Caco-2 (cell line): ENCODE results near the gene ANKRD44. TPM values are rescaled to one million over a fixed set of nuclear protein-coding genes. Genes with fewer than 3 reads are reported as not detected.

Experiments
- BruUV-seq: library from RNA; stranded (reverse); fragments of 400-500 nt; replicated peaks from 2 replicates; lab custom pipeline; 2021; lab: Mats Ljungman, UMichigan
- CTCF ChIA-PET: fragments of 300-600 bp; sonication (Branson Sonifier 250); formaldehyde crosslinking; loops from one replicate; lab custom pipeline; 2022; ENCODE audit warnings: antibody characterized with exemption; lab: Charles Lee
- POLR2A ChIA-PET: fragments of 300-600 bp; sonication (Branson Sonifier 250); formaldehyde crosslinking; loops from one replicate; lab custom pipeline; 2022; ENCODE audit warnings: antibody characterized with exemption; lab: Charles Lee
- DNase-seq, 2 experiments: peaks; one replicate each; pipeline versions ENCODE4 v3.0.0 to v3.0.0-alpha.2; 2020 to 2022
- H3K27me3 ChIP-seq: replicated peaks from 2 replicates; pipeline ENCODE4 v1.6.0; 2011; ENCODE audit warnings: low read length; ENCODE audit not compliant: control insufficient read depth, insufficient read depth
- H3K36me3 ChIP-seq: 2 replicates; pipeline ENCODE4 v1.5.1; 2011; ENCODE audit warnings: low read length; ENCODE audit not compliant: control insufficient read depth, insufficient read depth
- H3K4me1 ChIP-seq: fragments of 250-450 bp; sonication (Bioruptor Pico); 2 replicates; pipeline ENCODE4 v1.5.1; 2020; ENCODE audit warnings: mild to moderate bottlenecking
- H3K4me3 ChIP-seq: 2 replicates; pipeline ENCODE4 v1.5.1; 2011; ENCODE audit warnings: low read depth, mild to moderate bottlenecking, control low read depth, low read length
- H3K9me3 ChIP-seq: fragments of 250-450 bp; sonication (Bioruptor Pico); 2 replicates; pipeline ENCODE4 v1.5.1; 2020; ENCODE audit warnings: mild to moderate bottlenecking, moderate library complexity
- H3K27ac Mint-ChIP-seq: one replicate; pipeline ENCODE4 v1.8.0; 2022; ENCODE audit warnings: mixed read lengths; ENCODE audit not compliant: unreplicated experiment
- H3K27me3 Mint-ChIP-seq: one replicate; pipeline ENCODE4 v1.8.0; 2022; ENCODE audit warnings: mixed read lengths; ENCODE audit not compliant: insufficient read depth, unreplicated experiment
- H3K36me3 Mint-ChIP-seq: one replicate; pipeline ENCODE4 v1.8.0; 2022; ENCODE audit warnings: mild to moderate bottlenecking, mixed read lengths; ENCODE audit not compliant: insufficient read depth, unreplicated experiment
- H3K4me1 Mint-ChIP-seq: one replicate; pipeline ENCODE4 v1.8.0; 2022; ENCODE audit warnings: low read depth, mixed read lengths; ENCODE audit not compliant: unreplicated experiment
- H3K4me3 Mint-ChIP-seq: one replicate; pipeline ENCODE4 v1.8.0; 2022; ENCODE audit warnings: mild to moderate bottlenecking, moderate library complexity, mixed read lengths; ENCODE audit not compliant: unreplicated experiment
- H3K9me3 Mint-ChIP-seq: one replicate; pipeline ENCODE4 v1.8.0; 2022; ENCODE audit warnings: mixed read lengths; ENCODE audit not compliant: unreplicated experiment
- intact Hi-C: fragments of 100-400 bp; cut with micrococcal nuclease; formaldehyde crosslinking; loops from one replicate; pipeline ENCODE4 v1.10.0; 2022; ENCODE audit not compliant: unreplicated experiment
- total RNA-seq: library from RNA; stranded (reverse); gene quantifications from 2 replicates; pipeline ENCODE4 v1.2.3, GENCODE V29; 2022
- TF ChIP-seq, protein P1 (sequence below), 2 experiments: fragments of 200-600 bp in 1 of 2; IDR thresholded peaks; 1 replicate in 1 of 2; 2 replicates in 1 of 2; pipeline versions ENCODE4 v1.5.1 to v1.8.0; 2011 to 2022; ENCODE audit warnings: antibody characterized with exemption in 1 of 2, control low read depth in 1 of 2, inconsistent platforms in 1 of 2, low read depth in 1 of 2, low read length in 1 of 2, mild to moderate bottlenecking in 1 of 2, moderate library complexity in 1 of 2; ENCODE audit not compliant: insufficient read depth in 1 of 2, severe bottlenecking in 1 of 2, unreplicated experiment in 1 of 2

Gene ANKRD44
- total RNA-seq, 1 experiment from 2014 or later: 1.0 TPM

- H3K4me1 Mint-ChIP-seq: no peaks in the 10 kb centered on the region
- H3K9me3 ChIP-seq: no peaks in the 10 kb centered on the region
- no peaks in the 10 kb centered on the region for H3K36me3 ChIP-seq
- no peaks in the 10 kb centered on the region for H3K9me3 Mint-ChIP-seq
- DNase-seq: no peak
- TF ChIP-seq, protein P1, sequence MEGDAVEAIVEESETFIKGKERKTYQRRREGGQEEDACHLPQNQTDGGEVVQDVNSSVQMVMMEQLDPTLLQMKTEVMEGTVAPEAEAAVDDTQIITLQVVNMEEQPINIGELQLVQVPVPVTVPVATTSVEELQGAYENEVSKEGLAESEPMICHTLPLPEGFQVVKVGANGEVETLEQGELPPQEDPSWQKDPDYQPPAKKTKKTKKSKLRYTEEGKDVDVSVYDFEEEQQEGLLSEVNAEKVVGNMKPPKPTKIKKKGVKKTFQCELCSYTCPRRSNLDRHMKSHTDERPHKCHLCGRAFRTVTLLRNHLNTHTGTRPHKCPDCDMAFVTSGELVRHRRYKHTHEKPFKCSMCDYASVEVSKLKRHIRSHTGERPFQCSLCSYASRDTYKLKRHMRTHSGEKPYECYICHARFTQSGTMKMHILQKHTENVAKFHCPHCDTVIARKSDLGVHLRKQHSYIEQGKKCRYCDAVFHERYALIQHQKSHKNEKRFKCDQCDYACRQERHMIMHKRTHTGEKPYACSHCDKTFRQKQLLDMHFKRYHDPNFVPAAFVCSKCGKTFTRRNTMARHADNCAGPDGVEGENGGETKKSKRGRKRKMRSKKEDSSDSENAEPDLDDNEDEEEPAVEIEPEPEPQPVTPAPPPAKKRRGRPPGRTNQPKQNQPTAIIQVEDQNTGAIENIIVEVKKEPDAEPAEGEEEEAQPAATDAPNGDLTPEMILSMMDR (IDR thresholded peaks at IDR 0.05; ENCODE audit: insufficient read depth in 1 of 2, low read depth in 1 of 2, low read length in 1 of 2, severe bottlenecking in 1 of 2, unreplicated experiment in 1 of 2): no peak
- H3K27ac Mint-ChIP-seq: no peak overlapping the region
- ChIA-PET CTCF (no interaction called here), POLR2A (no interaction called here)
- intact Hi-C loops: no loop called here
- no peaks in the 10 kb centered on the region for H3K36me3 Mint-ChIP-seq
- H3K4me1 ChIP-seq: no peaks in the 10 kb centered on the region
- no peak overlapping the region for H3K4me3 Mint-ChIP-seq
- peaks cover 8% of the 10 kb centered on the region for H3K27me3 Mint-ChIP-seq
- BruUV-seq: no TSS peak
- H3K4me3 ChIP-seq: no peak overlapping the region
- H3K27me3 ChIP-seq: no peaks in the 10 kb centered on the region
These were observed 104.9 kb downstream of the ANKRD44 start for GRCh38 chr2:197205585-197206215.

GRCh38 chr2:197204519-197205250, 105.9 kb downstream of the ANKRD44 start:
- BruUV-seq: no TSS peak
- POLR2A ChIA-PET: no interaction called here
- no peak overlapping the region for H3K4me3 Mint-ChIP-seq
- TF ChIP-seq, protein P1 (IDR thresholded peaks at IDR 0.05; ENCODE audit: insufficient read depth in 1 of 2, low read depth in 1 of 2, low read length in 1 of 2, severe bottlenecking in 1 of 2, unreplicated experiment in 1 of 2): no peak
- H3K4me3 ChIP-seq: no peak overlapping the region
- H3K36me3 Mint-ChIP-seq: no peaks in the 10 kb centered on the region
- no peaks in the 10 kb centered on the region for H3K4me1 ChIP-seq
- intact Hi-C loops: no loop called here
- no peaks in the 10 kb centered on the region for H3K9me3 Mint-ChIP-seq
- DNase-seq: no peak
- CTCF ChIA-PET: no interaction called here
- peaks cover 12% of the 10 kb centered on the region for H3K27me3 Mint-ChIP-seq
- H3K9me3 ChIP-seq: no peaks in the 10 kb centered on the region
- no peaks in the 10 kb centered on the region for H3K4me1 Mint-ChIP-seq
- no peak overlapping the region for H3K27ac Mint-ChIP-seq
- H3K27me3 ChIP-seq: no peaks in the 10 kb centered on the region
- H3K36me3 ChIP-seq: no peaks in the 10 kb centered on the region

DNA sequence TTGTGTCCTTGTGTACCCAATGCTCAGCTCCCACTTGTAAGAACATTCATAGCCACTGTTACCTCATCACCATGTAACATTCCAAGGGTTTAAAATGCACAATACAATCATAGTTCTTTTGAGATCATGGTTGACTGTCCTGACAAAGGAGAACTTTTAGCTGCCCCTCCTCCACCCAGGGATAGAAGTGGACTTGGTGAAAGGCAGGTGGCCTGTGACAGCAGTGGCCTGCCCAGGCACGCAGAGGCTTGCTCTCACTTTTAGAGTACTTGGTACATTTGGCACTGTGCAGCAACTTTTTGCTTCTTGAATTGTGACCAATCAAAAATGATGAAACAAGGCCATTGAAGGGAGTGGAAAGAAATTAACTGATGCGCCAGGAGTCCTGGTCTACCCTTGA, 108.7 kb downstream of the ANKRD44 start:
- POLR2A ChIA-PET: no interaction called here

More for the DNA sequence above, 108.7 kb downstream of the ANKRD44 start:
- no TSS peak for BruUV-seq
- CTCF ChIA-PET: no interaction called here
- no peaks in the 10 kb centered on the region for H3K4me1 ChIP-seq
- Mint-ChIP-seq H3K27ac (no peak overlapping the region), H3K4me3 (no peak overlapping the region), H3K4me1 (no peaks in the 10 kb centered on the region), H3K27me3 (peaks cover 15% of the 10 kb centered on the region), H3K9me3 (no peaks in the 10 kb centered on the region), H3K36me3 (no peaks in the 10 kb centered on the region)
- no peak for DNase-seq
- no peak overlapping the region for H3K4me3 ChIP-seq
- no peaks in the 10 kb centered on the region for H3K27me3 ChIP-seq
- H3K9me3 ChIP-seq: no peaks in the 10 kb centered on the region
- intact Hi-C loops: no loop called here
- TF ChIP-seq, protein P1 (IDR thresholded peaks at IDR 0.05; ENCODE audit: insufficient read depth in 1 of 2, low read depth in 1 of 2, low read length in 1 of 2, severe bottlenecking in 1 of 2, unreplicated experiment in 1 of 2): no peak
- H3K36me3 ChIP-seq: no peaks in the 10 kb centered on the region
